HG03342 (cell line): ENCODE measurements around the gene PSMA2.

Experiments used
- ATAC-seq: cut with Tn5 transposase; IDR thresholded peaks from one replicate; pipeline ENCODE4 v1.9.1; 2021; ENCODE audit warnings: mild to moderate bottlenecking, moderate library complexity; ENCODE audit not compliant: unreplicated experiment

PSMA2 gene

GRCh38 chr7:42940985-42941847 lies 9.2 kb upstream of the PSMA2 start:
- peak; percentile 44 for ATAC-seq

GRCh38 chr7:42939457-42940240 lies 7.7 kb upstream of the PSMA2 start:
- no peak for ATAC-seq

GRCh38 chr7:42935861-42936260 lies 3.9 kb upstream of the PSMA2 start:
- ATAC-seq: no peak

GRCh38 chr7:42934291-42934690 lies 2.3 kb upstream of the PSMA2 start:
- ATAC-seq: no peak

- no peak for ATAC-seq
Measured at GRCh38 chr7:42932811-42933591, 1.0 kb upstream of the PSMA2 start.

- no peak for ATAC-seq
Measured at GRCh38 chr7:42931447-42931833, 534 bp downstream of the PSMA2 start.

GRCh38 chr7:42930889-42931288 lies 1.1 kb downstream of the PSMA2 start:
- no peak for ATAC-seq

- no peak for ATAC-seq
Measured at GRCh38 chr7:42929449-42929848, 2.5 kb downstream of the PSMA2 start.

GRCh38 chr7:42928754-42929153 lies 3.2 kb downstream of the PSMA2 start:
- ATAC-seq: no peak

GRCh38 chr7:42926204-42926603 lies 5.8 kb downstream of the PSMA2 start:
- ATAC-seq: no peak

GRCh38 chr7:42925630-42926029 lies 6.3 kb downstream of the PSMA2 start:
- no peak for ATAC-seq

- no peak for ATAC-seq
Measured at GRCh38 chr7:42924223-42924838, 7.6 kb downstream of the PSMA2 start.

GRCh38 chr7:42922017-42922753 lies 9.8 kb downstream of the PSMA2 start:
- no peak for ATAC-seq

GRCh38 chr7:42915356-42915755 lies 16.6 kb downstream of the PSMA2 start:
- no peak for ATAC-seq

GRCh38 chr7:42914421-42915045 lies 17.4 kb downstream of the PSMA2 start:
- no peak for ATAC-seq

- ATAC-seq: no peak
Measured at GRCh38 chr7:42914009-42914408, 18.0 kb downstream of the PSMA2 start.

GRCh38 chr7:42913591-42913990 lies 18.4 kb downstream of the PSMA2 start:
- ATAC-seq: no peak

- ATAC-seq: peak; percentile 86
Measured at GRCh38 chr7:42911454-42912447, 20.2 kb downstream of the PSMA2 start, which contains the start of gene C7orf25. Gene C7orf25 (minus strand): TSS chr7:42912070. CDS start chr7:42910900, 1,170 bp downstream.
